GM19468 (cell line): ENCODE results near the gene IRF5.

ENCODE experiments used
- ATAC-seq: cut with Tn5 transposase; IDR thresholded peaks from one replicate; pipeline ENCODE4 v1.9.1; 2021; ENCODE audit warnings: mild to moderate bottlenecking, moderate library complexity, moderate number of reproducible peaks; ENCODE audit not compliant: unreplicated experiment; ENCODE audit errors: extremely low read depth

Gene IRF5

DNA sequence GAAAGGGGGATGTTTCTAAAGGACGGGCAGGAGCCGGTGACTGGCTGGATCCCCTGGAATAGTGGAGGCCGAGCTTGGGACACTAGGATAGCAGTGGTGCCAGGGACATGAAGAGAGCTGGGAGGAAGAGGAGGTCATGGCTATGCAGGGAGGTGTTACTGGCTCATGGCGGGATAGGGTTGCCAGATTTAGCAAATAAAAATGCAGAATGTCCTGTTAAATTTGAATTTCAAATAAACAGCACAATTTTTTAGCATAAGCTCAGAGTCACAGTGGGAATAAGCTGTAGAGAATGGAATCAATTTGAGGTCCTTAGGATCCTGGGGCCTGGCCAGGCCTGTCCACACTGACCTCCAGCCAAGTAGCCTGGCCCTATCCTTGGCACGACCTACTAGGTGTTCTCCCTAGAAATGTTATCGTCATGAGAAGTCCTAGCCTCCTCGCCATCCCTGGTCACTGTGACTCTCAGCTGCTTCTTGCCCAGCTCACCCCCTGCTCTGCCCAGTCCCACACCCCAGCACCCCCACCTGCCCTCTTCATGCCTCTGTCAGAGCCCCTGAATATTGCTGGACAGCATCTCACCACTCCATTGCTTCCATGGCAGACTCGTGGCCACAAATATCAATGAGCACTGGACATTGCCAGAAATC lies 19.6 kb upstream of the IRF5 start:
- ATAC-seq = no peak

DNA sequence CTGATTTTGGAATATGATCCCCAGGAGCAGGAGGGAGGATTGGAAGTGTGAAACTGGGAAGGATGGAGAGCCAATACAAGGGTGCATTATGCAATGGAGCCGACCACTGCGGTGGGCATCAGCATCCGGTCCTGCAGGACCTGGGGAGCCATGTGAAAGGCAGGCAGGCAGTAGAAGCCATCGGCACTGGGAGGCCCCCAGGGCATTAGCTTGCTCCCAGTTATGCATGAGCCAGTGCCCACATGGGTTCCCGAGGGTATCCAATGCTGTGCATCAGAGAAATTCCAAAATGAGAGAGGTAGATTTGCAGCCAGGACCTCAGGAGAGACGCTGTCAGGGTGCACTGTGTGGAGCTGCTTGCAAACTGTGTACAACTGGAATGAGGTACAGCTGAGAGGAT lies 18.5 kb upstream of the IRF5 start:
- ATAC-seq = no peak

DNA sequence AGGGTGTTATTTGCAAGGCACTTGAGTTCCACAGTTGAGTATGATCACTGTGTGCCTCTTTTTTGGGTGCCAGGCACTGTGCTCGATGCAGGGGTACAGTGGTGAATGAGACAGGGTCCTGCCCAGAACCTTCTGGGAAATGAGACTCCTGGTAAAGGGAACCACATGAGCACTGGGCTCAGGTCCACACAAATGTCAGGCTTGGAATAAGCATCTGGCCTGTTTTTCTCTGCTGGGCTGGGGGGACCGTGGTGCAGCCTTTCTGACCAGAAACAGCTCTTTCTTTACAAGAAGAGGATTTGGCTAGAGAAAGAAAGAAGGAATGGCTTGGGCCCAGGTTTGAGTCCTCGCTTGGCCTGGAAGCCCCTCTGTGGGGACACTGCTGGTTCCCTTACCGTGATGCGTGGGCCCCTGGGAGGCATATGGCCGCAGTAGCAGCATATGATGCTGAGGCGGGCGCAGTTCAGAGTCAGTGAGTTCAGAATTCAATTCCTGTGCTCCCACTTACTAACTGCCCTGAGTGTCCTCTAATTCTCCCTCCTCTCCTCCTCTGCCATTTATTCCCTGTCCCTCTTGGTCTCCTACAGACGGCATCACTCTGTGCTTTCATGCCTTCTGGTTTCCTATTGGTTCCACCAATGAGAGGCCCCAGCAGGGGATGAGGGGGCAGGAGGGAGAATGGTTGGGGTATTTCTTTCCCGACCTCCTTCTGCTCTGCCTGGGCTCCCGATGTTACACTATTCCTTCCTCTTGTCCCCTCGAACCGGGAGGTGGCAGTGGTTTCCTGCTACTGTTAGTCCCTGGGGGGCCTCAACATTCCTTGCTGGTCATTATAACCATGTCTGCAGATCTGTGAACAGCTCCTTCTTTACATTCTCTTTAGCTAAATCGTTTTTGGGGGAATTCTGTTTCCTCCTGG lies 17.6 kb upstream of the IRF5 start:
- ATAC-seq = no peak

DNA sequence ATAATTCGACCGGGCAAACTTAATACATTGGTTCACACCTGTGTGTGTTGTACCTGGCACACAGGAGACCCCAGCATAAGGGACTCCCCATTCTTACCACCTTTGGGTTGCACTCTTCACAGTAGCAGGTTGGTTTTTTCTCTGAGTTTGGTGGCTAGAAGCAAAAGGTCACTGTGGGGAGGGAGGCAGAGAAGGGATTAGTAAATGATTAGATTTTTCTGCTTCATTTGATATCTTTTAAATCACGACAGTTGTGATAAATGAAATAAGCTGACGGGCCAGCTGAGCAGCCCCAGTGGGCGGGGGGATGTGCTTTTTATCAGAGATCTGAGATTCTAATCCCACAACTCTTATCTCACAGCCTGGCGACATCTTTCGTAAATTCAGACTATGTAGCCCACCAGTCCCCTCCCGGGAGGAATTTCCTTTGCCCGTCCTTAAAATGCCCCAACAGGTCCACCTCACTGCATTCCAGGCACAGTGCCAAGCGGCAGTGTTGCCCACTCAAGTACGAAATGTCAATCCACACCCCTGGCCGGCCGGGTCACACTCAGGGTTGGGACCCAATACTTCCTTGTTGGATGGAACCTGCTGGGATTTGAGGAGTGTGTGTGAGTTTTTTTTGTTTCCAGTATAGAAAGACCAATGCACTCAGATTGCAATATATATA lies 16.7 kb upstream of the IRF5 start:
- no peak for ATAC-seq

DNA sequence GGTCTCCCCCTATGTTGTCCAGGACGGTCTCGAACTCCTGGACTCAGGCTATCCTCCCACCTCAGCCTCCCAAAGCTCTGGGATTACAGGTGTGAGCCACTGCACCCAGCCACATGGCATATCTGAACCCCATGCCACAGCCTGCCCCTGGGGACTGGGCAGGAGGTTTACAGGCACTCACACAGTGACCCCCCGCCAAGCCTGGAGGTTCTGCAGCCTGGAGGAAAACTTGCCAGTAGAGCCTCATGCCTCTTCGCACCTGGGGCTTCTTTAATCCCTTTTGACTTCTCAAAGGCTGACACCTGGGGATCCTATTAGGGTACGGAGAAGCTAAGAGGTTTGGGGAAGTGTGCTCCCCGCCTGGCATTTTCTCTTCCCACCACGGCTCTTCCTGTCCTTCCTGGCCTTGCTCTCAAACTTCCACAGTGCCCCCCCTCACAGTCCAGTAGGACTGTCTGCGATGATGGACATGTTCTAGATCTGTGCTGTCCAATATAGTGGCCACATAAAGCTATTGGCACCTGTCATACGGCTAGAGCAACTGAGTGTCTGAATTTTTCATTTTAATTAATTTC lies 15.8 kb upstream of the IRF5 start:
- ATAC-seq = no peak

DNA sequence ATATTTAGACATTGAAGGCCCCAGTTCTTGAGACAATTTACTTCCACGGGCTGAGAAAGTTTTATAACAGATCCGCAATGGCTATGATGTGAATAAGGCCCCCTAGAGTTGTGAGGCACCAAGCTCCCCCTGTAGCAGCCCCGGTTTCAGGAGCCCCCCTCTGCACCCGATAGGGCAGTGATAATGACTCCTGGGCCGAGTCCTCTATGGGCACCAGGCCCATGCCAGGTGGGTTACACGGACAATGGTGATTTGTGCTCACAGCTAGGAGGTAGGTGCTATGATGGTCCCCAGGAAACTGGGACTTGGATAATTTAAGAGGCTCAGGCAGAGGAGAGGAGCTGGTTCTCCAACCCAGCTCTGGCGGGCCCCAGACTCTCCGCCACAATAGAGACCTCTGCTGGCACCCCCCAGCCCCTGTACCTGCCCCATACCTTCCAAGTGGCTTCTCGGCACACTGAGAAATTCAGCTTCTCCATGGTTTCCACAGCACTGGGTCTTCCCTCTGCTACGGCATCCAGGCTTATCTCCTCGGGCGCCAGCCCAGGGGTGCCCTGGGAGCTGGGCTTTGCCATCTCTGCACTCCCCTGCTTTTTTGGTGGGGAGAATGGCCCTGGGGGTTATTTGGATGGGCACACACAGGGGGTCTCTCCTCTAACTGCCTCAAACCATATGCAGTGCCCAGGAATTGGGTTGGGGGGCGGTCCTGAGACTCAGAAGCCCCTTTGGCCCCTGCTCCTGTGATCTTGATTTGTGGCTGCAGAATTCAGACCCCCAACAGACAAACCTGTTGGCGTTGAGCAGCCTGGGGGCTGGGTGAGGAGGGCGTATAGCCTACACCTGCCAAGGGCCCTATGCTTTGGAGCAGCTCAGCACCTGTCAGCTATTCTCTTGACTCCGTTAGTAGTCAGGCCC lies 15.0 kb upstream of the IRF5 start:
- no peak for ATAC-seq

DNA sequence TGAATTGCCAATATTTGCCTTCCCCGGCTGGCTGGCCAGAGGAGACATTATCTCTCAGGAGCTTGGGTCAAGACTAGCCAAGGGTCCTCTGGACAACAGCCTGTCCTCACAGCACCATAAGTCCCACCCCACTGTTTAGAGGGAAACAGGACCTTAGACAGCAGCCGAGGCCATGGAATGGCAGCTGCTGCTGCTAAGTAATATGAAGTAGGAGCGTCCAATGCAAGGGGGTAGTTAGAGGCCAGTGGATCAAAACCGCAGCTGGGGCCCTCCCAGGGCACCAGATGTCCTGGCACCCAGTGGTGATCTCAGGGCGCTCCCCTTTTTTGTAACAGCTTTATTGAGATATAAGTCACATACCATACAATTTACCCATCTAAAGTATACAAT lies 14.3 kb upstream of the IRF5 start:
- no peak for ATAC-seq

DNA sequence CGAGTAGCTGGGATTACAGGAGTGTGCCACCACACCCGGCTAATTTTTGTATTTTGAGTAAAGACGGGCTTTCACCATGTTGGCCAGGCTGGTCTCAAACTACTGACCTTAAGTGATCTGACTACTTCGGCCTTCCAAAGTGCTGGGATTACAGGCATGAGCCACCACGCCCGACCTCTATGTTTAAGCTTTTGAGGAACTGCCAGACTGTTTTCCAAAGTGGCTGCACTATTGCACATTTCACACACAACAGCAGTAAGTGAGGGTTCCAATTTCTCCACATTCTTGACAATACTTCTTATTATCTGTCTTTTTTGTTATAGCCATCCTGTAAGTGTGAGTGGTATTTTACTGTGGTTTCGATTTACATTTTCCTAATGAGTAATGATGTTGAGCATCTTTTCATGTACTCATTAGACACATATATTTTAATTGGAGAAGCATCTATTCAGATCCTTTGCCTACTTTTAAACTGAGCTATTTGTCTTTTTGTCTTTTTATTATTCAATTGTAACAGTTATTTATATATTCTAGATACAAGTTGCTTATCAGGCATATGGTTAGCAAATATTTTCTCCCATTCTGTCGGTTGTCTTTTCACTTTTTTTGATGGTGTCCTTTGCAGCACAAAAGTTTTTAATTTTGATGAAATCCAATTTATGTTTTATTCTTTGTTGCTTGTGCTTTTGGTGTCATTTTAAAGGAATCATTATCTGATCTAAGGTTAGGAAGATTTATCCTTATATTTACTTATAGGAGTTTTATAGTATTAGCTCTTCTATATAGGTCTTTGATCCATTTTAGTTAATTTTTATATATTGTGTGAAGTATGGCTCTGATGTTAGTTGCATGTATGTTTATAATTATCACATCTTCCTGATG lies 12.8 kb upstream of the IRF5 start:
- ATAC-seq = no peak

DNA sequence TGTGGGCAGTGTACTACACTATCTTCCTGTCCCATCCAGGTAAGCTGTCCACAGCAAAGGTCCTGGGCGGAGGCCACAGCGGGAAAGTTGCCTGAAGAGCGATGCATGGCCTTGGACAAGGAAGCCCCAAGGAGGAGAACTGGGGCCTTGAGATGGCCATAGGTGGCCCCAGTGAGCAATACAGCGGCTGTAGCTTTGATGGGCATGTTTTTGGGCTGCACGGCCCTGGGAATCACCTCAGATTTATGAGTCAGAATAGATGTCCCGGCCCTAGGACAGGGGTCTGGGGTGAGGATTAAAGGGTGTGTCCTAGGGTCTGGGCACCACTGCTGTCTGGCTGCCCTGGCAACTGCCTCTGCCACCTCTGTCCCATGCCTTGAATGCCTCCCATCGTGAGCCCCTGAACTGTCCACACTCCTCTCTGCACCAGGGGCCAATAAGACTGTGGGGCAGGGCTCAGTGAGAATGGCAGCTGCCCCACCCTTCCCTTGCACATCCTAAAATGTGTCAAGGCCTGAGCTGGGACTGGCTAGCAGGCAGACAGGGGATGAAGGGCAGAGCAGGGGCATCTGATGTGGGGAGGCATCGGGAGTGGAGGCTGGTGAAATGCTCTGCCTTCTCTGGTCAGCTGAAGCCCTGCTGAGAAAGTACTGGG lies 9.4 kb upstream of the IRF5 start:
- ATAC-seq = no peak

DNA sequence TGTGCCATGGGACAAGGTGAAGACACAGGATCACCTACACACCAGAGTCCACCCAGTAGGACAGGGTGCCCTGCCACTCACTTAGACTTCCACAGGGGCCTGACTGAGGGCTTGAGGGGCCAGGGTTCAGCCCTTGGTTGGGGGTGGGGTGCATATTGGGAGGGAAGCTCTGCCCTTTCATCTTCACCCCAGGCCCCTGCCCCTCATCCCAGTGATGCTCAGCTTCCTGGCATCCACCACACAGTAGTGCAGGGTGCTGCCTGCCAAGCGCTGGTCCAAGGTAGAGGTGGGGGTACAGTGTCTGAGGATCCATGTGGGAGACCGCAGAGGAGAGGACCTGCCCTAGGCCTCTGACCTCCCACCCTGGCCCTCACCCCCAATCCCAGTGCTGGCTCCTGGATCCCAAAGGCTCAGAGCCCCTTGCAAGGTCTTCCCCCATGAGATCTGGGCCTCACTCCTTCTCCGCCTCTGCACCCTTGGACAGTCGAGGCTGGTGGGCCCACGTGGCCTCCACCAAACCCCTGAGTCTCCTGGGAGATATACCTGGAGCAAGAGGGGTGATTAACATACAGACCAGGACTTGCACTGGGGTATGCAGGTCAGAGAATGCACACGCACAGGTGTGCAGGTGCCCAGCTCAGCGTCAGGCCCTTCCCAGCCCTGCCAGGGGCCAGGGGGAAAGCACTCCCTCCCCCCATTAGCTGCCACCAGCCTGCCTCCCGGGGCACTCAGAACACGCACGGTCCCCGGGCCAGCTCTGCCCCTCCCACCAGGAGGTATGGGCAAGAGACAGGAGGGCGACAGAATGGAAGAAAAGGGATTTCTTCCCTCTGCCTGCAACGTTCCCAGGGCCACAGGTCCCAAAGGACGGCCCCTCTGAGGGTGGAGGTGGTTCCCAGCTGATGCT lies 8.6 kb upstream of the IRF5 start:
- ATAC-seq = no peak

DNA sequence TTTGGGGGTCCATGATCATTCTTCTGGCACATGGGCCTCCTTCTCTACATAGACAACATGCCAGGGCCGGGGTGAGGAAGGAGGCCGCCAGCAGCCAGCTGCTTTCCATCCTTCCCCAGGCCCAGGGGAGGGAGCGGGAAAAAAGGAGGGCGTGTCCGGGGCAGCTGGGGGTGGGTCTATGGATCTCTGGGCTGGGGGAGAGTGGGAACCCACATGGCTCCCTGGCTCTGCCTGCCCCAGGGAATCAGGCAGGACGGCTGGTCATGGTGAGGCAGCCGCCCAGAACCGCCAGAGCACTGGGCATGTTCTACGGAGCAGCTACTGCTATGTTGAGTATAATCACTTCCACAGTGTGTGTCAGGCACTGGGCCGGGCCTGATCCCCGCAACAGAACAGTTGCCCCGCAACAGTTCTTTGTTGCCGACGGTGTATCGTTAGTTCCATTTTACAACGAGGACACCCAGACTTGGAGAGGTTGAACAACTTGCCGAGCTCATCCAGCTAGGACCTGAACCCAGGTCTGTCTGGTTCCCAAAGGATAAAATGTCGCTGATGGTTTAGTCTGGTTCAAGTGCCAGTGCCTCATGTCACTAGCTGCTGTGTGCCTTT lies 6.4 kb upstream of the IRF5 start:
- ATAC-seq = no peak

DNA sequence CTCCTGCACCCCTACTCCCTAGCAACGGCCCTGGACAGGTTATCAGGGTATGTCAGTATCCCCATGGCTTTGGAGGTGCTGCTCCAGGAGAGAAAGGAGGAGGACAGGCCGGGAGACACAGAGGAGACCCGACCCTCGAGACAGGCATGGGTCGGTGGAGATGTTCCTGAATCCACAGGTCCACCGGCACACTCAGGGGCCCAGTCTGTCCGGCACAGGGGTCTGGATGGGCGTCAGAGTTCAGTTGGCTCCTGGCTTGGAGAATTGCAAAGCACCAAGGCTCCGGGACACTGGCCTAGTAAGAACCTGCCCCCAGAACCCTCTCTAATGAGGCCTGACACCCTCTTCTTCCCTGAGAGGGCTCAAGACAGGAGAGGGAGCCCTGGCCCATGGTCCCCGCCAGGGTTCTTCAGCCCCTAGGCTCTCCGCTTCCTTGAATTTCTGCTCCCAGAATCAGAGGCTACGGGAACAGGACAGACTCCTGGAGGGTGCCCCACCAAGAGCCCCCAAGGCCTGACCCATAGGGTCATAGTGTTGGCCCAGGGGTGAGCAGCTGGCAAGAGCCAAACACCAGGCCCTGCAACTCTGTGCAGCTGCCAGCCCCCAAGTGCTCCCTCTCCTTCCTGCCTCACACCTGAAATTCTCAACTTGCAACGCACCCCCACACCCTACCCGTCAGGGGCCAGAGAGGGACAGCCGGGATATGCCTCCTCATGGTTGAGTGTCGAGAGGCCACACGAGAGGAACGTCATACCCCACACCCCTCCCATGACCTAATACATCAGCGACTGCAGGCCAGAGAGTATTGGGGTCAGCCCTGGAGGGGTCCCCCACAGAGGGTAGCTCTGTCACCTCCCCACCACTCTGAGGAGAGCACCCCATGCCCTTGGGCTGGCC lies 5.5 kb upstream of the IRF5 start:
- ATAC-seq = no peak

DNA sequence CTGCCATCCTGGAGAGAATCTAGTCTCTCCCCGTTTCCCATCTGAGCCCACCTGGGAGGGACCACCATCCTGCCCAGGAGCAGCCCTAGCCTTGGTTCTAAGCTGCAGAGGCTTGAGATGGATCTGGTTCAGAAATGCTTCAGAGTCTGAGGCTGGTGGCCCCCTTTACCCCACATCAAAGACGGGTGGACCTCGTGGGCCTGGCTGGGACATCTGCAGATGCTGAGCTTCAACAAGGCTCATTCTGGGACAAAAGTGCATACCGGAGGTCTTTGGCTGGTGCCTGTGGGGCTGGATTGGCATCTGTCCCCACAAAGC lies 4.9 kb upstream of the IRF5 start:
- ATAC-seq = no peak

DNA sequence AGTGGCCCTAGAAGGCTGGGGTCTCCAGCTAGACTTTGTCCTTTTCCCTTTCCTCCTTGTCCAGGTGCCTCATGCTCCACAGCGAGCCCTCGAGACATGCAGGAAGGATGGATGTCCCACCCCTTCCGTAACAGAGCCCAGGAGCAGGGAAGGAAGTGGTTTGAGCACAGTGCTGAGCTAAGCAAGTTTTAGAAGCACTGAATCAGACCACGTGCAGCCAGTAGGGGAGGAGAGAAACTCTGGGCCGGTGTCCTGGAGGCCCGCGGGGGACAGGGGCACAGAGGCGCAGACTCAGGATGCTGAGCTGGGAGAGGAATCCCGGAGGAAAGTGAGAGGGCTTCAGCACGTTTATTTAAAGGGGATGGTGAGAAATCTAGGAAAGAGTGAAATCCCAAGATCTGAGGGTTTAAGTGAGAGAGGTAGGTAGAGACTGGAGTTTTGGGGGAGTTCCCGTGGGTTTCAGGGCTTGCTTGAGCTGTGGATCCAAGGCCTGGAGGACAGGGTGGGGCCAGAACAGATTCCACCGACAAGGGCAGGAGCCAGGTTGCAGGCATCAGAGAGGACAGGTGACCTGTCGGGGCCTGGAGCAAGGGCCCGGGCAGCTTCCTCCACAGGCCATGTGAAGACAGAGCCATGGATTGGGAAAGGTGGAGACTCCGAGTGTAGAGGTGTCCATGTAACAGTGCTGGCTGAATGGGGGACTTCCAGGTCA lies 4.4 kb upstream of the IRF5 start:
- no peak for ATAC-seq
